GM19240 (cell line): Measurements from ENCODE around the gene DPF3.

Experiments used
- DNase-seq: peaks from one replicate; pipeline ENCODE4 v3.0.0; 2011; ENCODE audit warnings: low spot score; ENCODE audit not compliant: insufficient read length

The DPF3 gene

GRCh38 chr14:72800848-72801370, 93.0 kb downstream of the DPF3 start:
- no peak for DNase-seq

- no peak for DNase-seq
Observed at GRCh38 chr14:72800296-72800695, 93.6 kb downstream of the DPF3 start.

DNA sequence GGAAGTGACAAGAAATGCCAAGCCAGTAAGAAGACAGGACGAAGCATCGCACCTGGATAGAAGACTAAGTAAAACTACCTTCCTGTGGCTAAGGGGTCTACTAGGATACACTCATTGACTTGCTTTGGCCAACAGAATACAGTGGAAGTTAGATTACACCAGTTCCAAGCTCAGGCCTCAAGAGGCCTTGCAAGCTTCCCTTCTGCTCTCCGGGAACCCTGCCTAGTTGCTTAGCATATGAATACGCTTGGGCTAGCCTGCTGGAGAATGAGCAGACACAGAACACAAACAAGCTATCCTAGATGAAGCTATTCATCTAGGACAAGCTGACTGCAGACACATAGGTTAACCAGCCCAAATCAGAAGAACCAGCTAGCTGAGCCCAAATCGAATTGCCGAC, 97.0 kb downstream of the DPF3 start:
- DNase-seq, result no peak

DNA sequence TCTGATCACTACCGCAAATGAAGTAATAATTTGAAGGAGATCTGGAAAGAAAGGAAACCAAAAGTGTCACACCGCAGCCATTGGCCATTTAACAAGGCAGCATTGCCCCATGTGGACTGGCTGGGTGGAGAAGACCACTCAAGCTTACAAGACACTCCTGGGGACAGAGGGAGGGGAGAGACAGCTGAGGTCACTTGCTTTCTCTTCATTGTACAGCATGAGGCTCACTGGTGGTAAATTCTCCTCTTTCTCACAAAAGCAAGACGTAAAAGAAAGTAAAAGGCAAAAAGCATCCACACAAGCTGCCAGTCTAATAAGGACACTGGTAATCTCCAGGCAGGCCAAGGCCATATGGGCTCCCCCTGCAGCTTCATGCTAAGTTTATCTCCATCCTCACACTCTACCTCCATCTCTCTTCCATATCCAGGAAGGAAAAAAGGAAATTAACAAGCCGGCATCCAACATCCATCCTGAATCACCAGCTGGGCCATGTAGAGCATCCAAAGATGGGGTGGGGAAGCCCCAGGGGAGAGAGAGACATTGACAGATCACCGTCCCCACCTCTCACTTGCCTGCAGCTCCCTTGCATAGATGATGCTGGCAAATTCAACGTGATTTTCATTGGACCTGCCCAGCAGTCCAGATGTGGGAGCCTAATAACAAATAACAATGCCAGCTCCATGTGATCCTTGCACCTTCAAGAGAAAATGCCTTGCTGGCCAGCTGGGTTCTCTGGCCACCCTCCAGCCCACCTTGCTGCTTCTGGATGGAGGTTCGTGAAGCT, 100.6 kb downstream of the DPF3 start:
- DNase-seq, result no peak

DNA sequence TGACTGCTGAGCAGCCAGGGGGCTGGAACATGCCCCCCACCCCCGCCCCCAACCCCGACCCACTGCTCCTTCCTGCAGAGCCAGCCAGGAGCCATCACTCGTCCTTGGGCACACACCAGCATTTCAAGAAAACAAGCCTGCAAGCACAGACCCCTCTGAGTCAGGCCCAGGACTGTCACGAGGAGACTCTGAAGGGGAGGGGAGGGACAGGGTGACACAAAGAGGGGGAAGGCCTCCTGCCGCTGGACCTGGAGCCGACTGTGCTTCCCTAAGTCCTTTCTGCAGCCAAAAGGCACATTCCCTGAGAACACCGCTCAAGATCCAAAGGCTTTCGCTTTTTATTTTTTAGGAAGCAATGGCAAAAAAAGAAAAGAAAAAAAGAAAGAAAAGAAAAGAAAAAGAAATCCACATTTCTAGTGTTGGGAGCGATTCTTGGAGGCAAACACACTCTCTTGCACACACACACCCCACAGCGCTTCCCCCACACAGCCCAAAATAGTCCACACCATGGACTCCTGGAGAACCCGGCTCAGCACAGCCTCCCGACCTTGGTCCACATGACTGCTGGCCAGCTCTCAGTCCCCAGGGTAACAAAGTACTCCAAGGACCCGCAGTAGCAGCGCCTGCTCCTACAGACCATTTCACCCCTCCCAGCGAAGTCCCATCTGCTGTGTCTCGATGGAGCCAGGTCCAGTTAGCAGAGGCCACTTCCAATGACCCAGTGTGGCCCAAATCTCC, 101.7 kb downstream of the DPF3 start:
- no peak for DNase-seq

- DNase-seq, result no peak
Observed at GRCh38 chr14:72790887-72791566, 102.9 kb downstream of the DPF3 start.

GRCh38 chr14:72788972-72789728, 104.8 kb downstream of the DPF3 start:
- DNase-seq, result no peak

DNA sequence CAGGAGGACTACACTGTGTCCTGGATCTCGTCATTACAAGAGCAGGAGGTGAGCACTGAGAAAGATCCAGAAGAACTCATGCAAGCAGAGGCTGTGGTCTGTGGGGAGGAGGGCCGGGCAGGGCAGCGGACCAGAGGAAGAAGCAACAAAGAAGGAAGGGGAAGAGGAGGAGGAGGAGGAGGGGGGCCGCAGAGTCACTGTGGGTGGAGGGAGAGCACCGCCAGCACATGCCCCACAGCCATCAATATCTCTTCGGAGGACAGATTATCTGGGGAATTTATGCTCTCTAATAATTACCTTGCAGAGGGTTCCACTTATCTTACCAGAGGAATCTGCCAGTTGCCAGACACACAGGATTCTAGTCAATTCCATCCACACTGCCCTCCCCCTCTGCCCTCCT, 105.6 kb downstream of the DPF3 start:
- DNase-seq, result no peak

GRCh38 chr14:72787841-72788240, 106.1 kb downstream of the DPF3 start:
- no peak for DNase-seq

DNA sequence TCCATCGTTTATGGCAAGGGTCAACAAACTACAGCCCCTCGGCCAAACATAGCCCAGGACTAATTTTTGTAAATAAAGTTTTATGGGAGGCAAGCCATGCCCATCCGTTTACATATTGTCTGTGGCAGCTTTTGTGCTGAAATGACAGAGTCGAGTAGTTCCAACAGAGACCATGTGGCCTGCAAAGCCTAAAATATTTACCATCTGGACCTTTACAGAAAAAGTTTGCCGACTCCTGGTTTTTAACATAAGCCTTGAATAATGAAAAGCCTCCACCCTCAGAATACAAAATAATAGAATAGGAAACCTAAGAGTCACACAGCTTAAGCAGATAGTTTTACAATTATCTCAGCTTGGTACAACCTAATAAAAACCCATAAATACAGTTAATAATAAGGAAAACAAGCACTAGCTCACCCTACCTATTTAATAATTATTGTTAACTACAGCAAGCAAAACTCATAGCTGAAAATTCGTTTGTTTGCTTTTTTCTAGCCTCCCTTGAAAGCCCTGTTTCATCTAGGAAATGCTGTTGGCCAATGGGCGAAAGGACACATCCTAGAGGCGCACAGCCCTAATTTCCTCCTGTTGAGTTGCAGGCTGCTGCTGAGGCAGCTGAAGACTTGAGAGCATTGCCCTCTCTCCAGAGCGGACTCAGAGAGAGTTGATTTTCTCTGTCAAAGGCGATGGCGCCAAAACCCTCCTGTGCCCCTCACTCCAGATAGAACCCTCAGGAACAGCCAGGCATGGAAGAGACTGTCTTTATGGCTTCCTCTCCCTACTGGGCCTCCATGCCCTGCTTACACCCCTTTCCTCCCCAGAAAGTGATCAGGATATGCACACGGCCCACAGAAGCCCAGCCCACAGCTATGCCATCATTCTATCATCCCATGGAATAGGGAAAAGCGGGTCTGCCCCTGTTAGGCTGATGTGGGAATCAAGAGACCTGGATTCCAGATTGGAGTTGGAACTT, 107.2 kb downstream of the DPF3 start:
- DNase-seq, result no peak

DNA sequence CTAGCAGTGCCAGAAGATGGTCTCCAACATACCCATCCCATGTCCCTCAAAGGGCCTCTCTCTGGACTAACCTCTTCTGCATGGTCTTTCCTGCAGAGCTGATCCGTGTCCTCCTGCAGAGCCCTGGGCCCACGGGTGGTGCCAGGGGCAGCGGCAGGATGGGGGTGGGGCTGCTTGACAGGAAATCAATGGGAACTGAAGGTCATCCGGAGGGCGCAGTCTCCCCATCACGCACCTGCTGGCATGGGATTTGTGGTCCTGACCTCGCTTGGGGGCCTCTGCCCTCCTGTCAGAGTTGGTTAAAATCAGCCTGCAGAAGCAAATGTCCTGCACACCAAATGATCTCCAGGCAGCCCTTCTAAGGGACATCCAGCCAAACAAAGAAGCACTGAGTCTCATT, 110.2 kb downstream of the DPF3 start:
- DNase-seq, result no peak

- DNase-seq, result no peak
Observed at GRCh38 chr14:72782817-72783216, 111.1 kb downstream of the DPF3 start.

DNA sequence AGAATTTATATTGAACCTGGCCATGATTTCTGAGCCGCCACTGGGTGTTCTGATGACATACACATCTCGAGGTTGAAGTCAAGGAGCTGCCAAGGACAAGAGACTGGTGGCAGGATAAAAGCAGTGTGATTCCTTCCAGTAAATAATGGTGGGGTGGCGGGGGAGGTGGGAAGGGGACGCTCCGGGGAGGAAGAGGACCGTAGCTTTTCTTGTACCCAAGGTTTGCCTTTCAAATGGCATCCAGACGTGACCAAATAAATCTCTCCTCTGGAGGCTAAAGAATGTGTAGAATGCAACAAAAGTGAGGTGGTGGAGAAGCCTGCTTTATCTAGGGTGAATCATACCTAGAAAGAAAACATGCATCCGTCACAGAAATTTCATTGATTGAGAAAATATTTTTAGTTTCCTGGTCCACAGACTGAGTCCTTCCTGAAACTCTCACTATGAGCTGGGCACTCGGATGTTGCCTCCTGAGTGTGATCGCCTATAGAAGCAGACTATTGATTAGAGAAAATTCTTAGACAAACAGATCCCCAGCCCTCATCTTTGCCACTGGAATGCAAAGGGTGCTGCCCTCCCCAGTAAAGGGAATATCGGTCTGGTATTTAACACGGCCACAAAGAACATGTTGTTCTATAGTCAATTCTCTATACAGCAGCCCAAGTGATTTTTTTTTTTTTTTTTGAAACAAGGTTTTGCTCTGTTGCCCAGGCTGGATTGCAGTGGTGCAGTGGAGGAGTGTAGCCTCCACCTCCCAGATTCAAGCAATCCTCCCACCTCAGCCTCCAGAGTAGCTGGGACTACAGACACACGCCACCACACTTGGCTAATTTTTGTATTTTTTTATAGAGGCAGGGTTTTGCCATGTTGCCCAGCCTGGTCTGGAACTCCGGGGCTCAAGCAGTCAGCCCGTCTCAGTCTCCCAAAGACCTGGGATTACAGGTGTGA, 112.1 kb downstream of the DPF3 start:
- DNase-seq, result no peak

- no peak for DNase-seq
Observed at GRCh38 chr14:72780751-72781150, 113.2 kb downstream of the DPF3 start.

GRCh38 chr14:72779679-72780078, 114.2 kb downstream of the DPF3 start:
- DNase-seq, result no peak

DNA sequence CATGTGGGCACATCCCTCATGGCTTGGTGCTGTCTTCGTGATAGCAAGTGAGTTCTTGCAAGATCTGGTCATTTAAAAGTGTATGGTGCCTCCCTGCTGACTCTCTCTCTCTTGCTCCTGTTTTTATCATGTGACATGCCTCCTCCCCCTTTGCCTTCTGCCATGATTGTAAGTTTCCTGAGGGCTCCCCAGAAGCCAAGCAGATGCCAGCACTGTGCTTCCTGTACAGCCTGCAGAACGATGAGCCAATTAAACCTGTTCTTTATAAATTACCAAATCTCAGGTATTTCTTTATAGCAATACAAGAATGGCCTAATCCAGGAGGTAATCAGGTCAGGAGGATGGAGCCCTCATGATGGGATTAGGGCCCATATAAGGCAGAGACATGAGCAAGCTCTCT, 116.3 kb downstream of the DPF3 start:
- no peak for DNase-seq

DNA sequence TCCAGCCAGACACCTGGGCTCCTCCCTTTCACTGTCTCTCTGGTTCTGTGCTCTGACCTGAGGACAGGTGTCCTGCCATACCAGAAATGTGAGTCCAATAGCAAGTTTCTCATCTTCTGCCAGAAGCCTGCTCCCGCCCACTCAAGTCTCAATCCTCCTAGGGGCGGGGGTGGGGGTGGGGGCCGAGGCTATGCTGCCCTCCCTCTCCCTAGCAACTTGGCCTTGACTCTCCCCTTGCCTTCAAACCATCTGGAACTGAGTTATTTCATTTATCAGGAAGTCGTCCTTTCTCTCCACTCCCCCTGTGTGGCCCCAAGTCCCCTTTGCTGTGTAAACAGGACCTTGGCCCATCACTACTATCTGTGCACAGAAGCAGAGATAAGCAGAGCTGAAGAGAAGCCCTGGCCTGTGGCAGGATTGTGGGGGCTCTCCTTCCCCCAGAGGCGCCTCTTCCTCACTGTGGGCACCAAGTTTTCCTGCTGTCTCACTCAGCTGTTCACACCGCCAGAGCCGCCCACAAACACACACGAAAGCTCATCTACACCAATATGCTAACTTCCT, 117.1 kb downstream of the DPF3 start:
- DNase-seq, result no peak

- DNase-seq, result no peak
Observed at GRCh38 chr14:72775923-72776554, 117.9 kb downstream of the DPF3 start.
